ENCODE data around the gene LRRK1.
A peak's percentile ranks its signal among the peaks of the same experiment; 100 is the strongest.

LRRK1 gene

GRCh38 chr15:101100118-101100517 lies 181.0 kb downstream of the LRRK1 start:
- Histone ChIP-seq H3K18ac (ENCODE audit: low read length) (no peak overlapping the region), H3K27ac (ENCODE audit: low read depth, low read length) (no peak overlapping the region), H2BK5ac (ENCODE audit: low read depth, low read length, poor library complexity) (no peak overlapping the region), H2AK5ac (ENCODE audit: low read length) (no peak overlapping the region), H2BK12ac (ENCODE audit: low read length) (no peak overlapping the region), H3K79me1 (ENCODE audit: low read length) (no peaks in the 10 kb centered on the region), H3K36me3 (ENCODE audit: control insufficient read depth in 1 of 2, insufficient read depth in 2 of 2, low read length in 2 of 2) (no peaks in the 10 kb centered on the region), H4K8ac (ENCODE audit: low read depth, low read length) (no peak overlapping the region), H3K9ac (ENCODE audit: low read length) (no peak overlapping the region), H3K4me3 (ENCODE audit: low read depth, low read length) (no peak overlapping the region), H4K12ac (ENCODE audit: low read depth, low read length) (no peak overlapping the region), H3K4me1 (ENCODE audit: control insufficient read depth in 1 of 2, insufficient read depth in 2 of 2, low read length in 2 of 2) (peaks cover 4% of the 10 kb centered on the region in 2 experiments), H2BK120ac (ENCODE audit: insufficient read depth, low read length, poor library complexity) (no peak overlapping the region), H4K91ac (ENCODE audit: low read depth, low read length) (no peak overlapping the region), H3K9me3 (ENCODE audit: insufficient read depth, low read depth, low read length) (no peaks in the 10 kb centered on the region), H3K23ac (ENCODE audit: low read length) (no peak overlapping the region), H2AFZ (ENCODE audit: insufficient read depth, low read length, poor library complexity) (no peak overlapping the region), H3K27me3 (ENCODE audit: insufficient read depth, low read length) (no peaks in the 10 kb centered on the region), H3K14ac (ENCODE audit: low read length) (no peak overlapping the region), H3K4me2 (ENCODE audit: low read length) (no peak overlapping the region), H3K4ac (ENCODE audit: low read depth, low read length) (no peak overlapping the region), H3K79me2 (ENCODE audit: control insufficient read depth, insufficient read depth, low read length, poor library complexity) (no peaks in the 10 kb centered on the region)
- no peak for DNase-seq
- WGBS (ENCODE audit: extremely low coverage, insufficient coverage, insufficient read length), result no CpG with 5 or more reads among the region's 15 CpGs

- WGBS (ENCODE audit: extremely low coverage, insufficient coverage, insufficient read length), result no CpG with 5 or more reads among the region's 29 CpGs
- Histone ChIP-seq H2AFZ (ENCODE audit: insufficient read depth, low read length, poor library complexity) (no peak overlapping the region), H3K14ac (ENCODE audit: low read length) (no peak overlapping the region), H4K91ac (ENCODE audit: low read depth, low read length) (no peak overlapping the region), H3K23ac (ENCODE audit: low read length) (no peak overlapping the region), H2BK5ac (ENCODE audit: low read depth, low read length, poor library complexity) (no peak overlapping the region), H3K79me2 (ENCODE audit: control insufficient read depth, insufficient read depth, low read length, poor library complexity) (no peaks in the 10 kb centered on the region), H3K4ac (ENCODE audit: low read depth, low read length) (no peak overlapping the region), H3K36me3 (ENCODE audit: control insufficient read depth in 1 of 2, insufficient read depth in 2 of 2, low read length in 2 of 2) (no peaks in the 10 kb centered on the region), H3K79me1 (ENCODE audit: low read length) (no peaks in the 10 kb centered on the region), H3K9me3 (ENCODE audit: insufficient read depth, low read depth, low read length) (no peaks in the 10 kb centered on the region), H3K4me1 (ENCODE audit: control insufficient read depth in 1 of 2, insufficient read depth in 2 of 2, low read length in 2 of 2) (peaks cover 4 to 6% of the 10 kb centered on the region in 2 experiments), H2AK5ac (ENCODE audit: low read length) (no peak overlapping the region), H4K8ac (ENCODE audit: low read depth, low read length) (no peak overlapping the region), H3K27me3 (ENCODE audit: insufficient read depth, low read length) (no peaks in the 10 kb centered on the region), H2BK120ac (ENCODE audit: insufficient read depth, low read length, poor library complexity) (no peak overlapping the region), H3K18ac (ENCODE audit: low read length) (no peak overlapping the region), H3K4me2 (ENCODE audit: low read length) (no peak overlapping the region), H3K27ac (ENCODE audit: low read depth, low read length) (no peak overlapping the region), H3K9ac (ENCODE audit: low read length) (no peak overlapping the region), H4K12ac (ENCODE audit: low read depth, low read length) (no peak overlapping the region), H2BK12ac (ENCODE audit: low read length) (no peak overlapping the region), H3K4me3 (ENCODE audit: low read depth, low read length) (no peak overlapping the region)
- DNase-seq, result no peak
Observed at GRCh38 chr15:101100593-101101442, 181.7 kb downstream of the LRRK1 start.

- no peak overlapping the region for H4K8ac ChIP-seq (ENCODE audit: low read depth, low read length)
- WGBS (ENCODE audit: extremely low coverage, insufficient coverage, insufficient read length), result no CpG with 5 or more reads among the region's 3 CpGs
Observed at GRCh38 chr15:101101676-101102075, 182.5 kb downstream of the LRRK1 start.

GRCh38 chr15:101102746-101103145 lies 183.6 kb downstream of the LRRK1 start:
- Histone ChIP-seq H3K14ac (ENCODE audit: low read length) (no peak overlapping the region), H3K9ac (ENCODE audit: low read length) (no peak overlapping the region), H3K79me2 (ENCODE audit: control insufficient read depth, insufficient read depth, low read length, poor library complexity) (no peaks in the 10 kb centered on the region), H2BK12ac (ENCODE audit: low read length) (no peak overlapping the region), H2BK120ac (ENCODE audit: insufficient read depth, low read length, poor library complexity) (no peak overlapping the region), H4K12ac (ENCODE audit: low read depth, low read length) (no peak overlapping the region), H2AK5ac (ENCODE audit: low read length) (no peak overlapping the region), H3K79me1 (ENCODE audit: low read length) (no peaks in the 10 kb centered on the region), H3K27me3 (ENCODE audit: insufficient read depth, low read length) (no peaks in the 10 kb centered on the region), H3K4me2 (ENCODE audit: low read length) (no peak overlapping the region), H3K4me3 (ENCODE audit: low read depth, low read length) (no peak overlapping the region), H3K9me3 (ENCODE audit: insufficient read depth, low read depth, low read length) (no peaks in the 10 kb centered on the region), H3K23ac (ENCODE audit: low read length) (no peak overlapping the region), H3K4me1 (ENCODE audit: control insufficient read depth in 1 of 2, insufficient read depth in 2 of 2, low read length in 2 of 2) (peaks cover 4 to 6% of the 10 kb centered on the region in 2 experiments), H2AFZ (ENCODE audit: insufficient read depth, low read length, poor library complexity) (no peak overlapping the region), H4K91ac (ENCODE audit: low read depth, low read length) (no peak overlapping the region), H3K36me3 (ENCODE audit: control insufficient read depth in 1 of 2, insufficient read depth in 2 of 2, low read length in 2 of 2) (no peaks in the 10 kb centered on the region), H3K4ac (ENCODE audit: low read depth, low read length) (no peak overlapping the region), H3K27ac (ENCODE audit: low read depth, low read length) (no peak overlapping the region), H2BK5ac (ENCODE audit: low read depth, low read length, poor library complexity) (no peak overlapping the region), H4K8ac (ENCODE audit: low read depth, low read length) (no peak overlapping the region), H3K18ac (ENCODE audit: low read length) (no peak overlapping the region)
- DNase-seq, result no peak
- no CpG with 5 or more reads among the region's 5 CpGs for WGBS (ENCODE audit: extremely low coverage, insufficient coverage, insufficient read length)

More at GRCh38 chr15:101101676-101102075, 182.5 kb downstream of the LRRK1 start:
- Histone ChIP-seq H4K91ac (ENCODE audit: low read depth, low read length) (no peak overlapping the region), H3K14ac (ENCODE audit: low read length) (no peak overlapping the region), H3K4me2 (ENCODE audit: low read length) (no peak overlapping the region), H3K4ac (ENCODE audit: low read depth, low read length) (no peak overlapping the region), H3K27me3 (ENCODE audit: insufficient read depth, low read length) (no peaks in the 10 kb centered on the region), H3K4me1 (ENCODE audit: control insufficient read depth in 1 of 2, insufficient read depth in 2 of 2, low read length in 2 of 2) (peaks cover 4 to 6% of the 10 kb centered on the region in 2 experiments), H2BK120ac (ENCODE audit: insufficient read depth, low read length, poor library complexity) (no peak overlapping the region), H4K12ac (ENCODE audit: low read depth, low read length) (no peak overlapping the region), H3K36me3 (ENCODE audit: control insufficient read depth in 1 of 2, insufficient read depth in 2 of 2, low read length in 2 of 2) (no peaks in the 10 kb centered on the region), H2AK5ac (ENCODE audit: low read length) (no peak overlapping the region), H3K9ac (ENCODE audit: low read length) (no peak overlapping the region), H3K79me1 (ENCODE audit: low read length) (no peaks in the 10 kb centered on the region), H3K9me3 (ENCODE audit: insufficient read depth, low read depth, low read length) (no peaks in the 10 kb centered on the region), H2AFZ (ENCODE audit: insufficient read depth, low read length, poor library complexity) (no peak overlapping the region), H2BK12ac (ENCODE audit: low read length) (no peak overlapping the region), H3K18ac (ENCODE audit: low read length) (no peak overlapping the region), H3K4me3 (ENCODE audit: low read depth, low read length) (peak overlapping the region; percentile 20), H3K79me2 (ENCODE audit: control insufficient read depth, insufficient read depth, low read length, poor library complexity) (no peaks in the 10 kb centered on the region), H3K27ac (ENCODE audit: low read depth, low read length) (no peak overlapping the region), H3K23ac (ENCODE audit: low read length) (no peak overlapping the region), H2BK5ac (ENCODE audit: low read depth, low read length, poor library complexity) (no peak overlapping the region)
- DNase-seq, result no peak

Measured in trophoblast cell (in vitro differentiated cells and primary cell).